Measurements from ENCODE around the gene COL18A1.

COL18A1 gene

DNA sequence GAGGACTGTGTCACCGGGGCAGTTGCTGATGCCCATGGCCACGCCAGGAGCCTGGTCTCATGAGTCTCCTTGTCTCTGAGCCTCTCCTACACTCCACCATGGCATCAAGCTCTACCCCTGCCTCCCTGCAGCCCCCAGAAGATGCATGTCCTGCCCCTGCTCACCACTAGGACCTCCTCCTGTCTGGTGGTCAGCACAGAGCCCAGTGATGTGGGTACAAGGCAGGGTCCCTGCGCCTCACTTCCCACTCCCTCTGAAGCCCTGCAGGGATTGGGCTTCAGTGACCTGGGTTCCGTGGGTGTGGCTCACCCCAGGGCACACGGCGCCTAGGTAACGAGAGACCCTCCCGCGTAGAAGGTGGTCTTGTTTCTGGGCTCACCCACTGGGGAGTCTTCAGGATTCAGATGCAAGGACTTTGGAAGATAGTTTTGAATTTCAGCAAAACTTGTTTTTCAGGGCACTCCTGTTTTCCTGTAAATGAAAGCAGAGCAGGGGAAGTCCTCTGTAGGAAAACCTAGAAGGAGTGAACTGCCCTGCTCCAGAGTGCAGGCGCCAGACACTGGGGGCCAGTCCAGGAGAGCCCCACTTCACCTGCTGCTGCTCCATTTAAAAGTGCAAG, 2.8 kb downstream of the COL18A1 start:
- Mint-ChIP-seq H3K36me3 (ENCODE audit: low read depth) (no peaks in the 10 kb centered on the region), H3K9me3 (no peaks in the 10 kb centered on the region), H3K27ac (no peak overlapping the region), H3K27me3 (peaks cover 55% of the 10 kb centered on the region), H3K4me3 (no peak overlapping the region), H3K4me1 (ENCODE audit: low read depth) (peaks cover 8% of the 10 kb centered on the region)
- intact Hi-C loops (cut with micrococcal nuclease), result no loop called here

DNA sequence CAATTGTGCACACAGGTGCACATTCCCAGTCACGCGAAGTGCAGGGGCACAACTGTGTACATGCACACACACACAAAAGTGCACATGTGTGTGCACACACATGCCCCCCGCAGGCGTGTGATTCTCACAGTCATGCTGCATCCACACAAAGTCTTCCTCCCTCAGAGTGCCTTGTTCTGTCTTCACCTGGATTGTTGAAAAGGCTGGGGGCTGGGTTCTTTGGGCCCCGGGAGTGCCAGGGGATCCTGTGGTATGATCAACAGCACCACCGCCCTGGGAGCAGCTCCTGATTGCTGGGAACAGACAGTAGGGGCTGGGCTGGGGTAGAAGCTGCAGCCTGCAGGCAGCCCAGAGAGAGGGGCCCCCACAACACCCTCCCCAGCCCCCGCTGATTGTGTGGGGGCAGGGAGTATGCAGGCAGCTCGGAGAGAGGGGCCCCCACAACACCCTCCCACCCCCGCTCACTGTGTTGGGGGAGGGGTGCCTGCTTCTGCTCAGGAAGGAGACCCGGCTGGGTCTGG, 3.4 kb downstream of the COL18A1 start:
- Mint-ChIP-seq H3K27me3 (peaks cover 49% of the 10 kb centered on the region), H3K4me3 (no peak overlapping the region)
- intact Hi-C loops (cut with micrococcal nuclease), result no loop called here

DNA sequence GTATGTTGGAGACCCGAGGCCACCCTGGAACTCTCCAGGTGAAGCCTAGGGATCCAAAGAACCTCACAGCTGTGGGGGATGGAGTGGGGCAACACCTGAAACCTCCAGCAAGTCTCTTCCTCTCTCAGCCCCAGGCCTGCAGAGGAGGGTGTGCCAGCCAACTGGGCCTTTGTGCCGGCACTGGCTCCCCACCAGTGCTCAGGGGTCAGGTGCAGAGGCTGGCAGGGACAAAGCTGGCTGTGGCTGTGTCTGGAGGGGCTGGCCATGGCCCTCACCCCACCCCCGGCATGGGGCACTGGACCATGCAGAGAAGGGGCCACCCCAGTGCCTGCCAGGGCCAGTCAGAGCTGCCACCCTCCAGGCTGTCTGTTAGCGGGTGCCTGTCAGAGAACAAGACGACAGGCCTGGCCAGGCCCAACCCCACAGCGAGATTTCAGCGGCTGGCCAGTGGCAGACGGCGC, 3.9 kb downstream of the COL18A1 start:
- H3K27ac Mint-ChIP-seq, result no peak overlapping the region
- intact Hi-C loops (cut with micrococcal nuclease), result no loop called here
- peaks cover 6% of the 10 kb centered on the region for H3K4me1 Mint-ChIP-seq (ENCODE audit: low read depth)
- no peak overlapping the region for H3K4me3 Mint-ChIP-seq
- H3K9me3 Mint-ChIP-seq, result no peaks in the 10 kb centered on the region
- H3K27me3 Mint-ChIP-seq, result peaks cover 44% of the 10 kb centered on the region
- no peaks in the 10 kb centered on the region for H3K36me3 Mint-ChIP-seq (ENCODE audit: low read depth)

More for the DNA sequence above, 3.4 kb downstream of the COL18A1 start:
- no peaks in the 10 kb centered on the region for H3K9me3 Mint-ChIP-seq
- H3K4me1 Mint-ChIP-seq (ENCODE audit: low read depth), result peaks cover 8% of the 10 kb centered on the region
- no peak overlapping the region for H3K27ac Mint-ChIP-seq
- no peaks in the 10 kb centered on the region for H3K36me3 Mint-ChIP-seq (ENCODE audit: low read depth)

DNA sequence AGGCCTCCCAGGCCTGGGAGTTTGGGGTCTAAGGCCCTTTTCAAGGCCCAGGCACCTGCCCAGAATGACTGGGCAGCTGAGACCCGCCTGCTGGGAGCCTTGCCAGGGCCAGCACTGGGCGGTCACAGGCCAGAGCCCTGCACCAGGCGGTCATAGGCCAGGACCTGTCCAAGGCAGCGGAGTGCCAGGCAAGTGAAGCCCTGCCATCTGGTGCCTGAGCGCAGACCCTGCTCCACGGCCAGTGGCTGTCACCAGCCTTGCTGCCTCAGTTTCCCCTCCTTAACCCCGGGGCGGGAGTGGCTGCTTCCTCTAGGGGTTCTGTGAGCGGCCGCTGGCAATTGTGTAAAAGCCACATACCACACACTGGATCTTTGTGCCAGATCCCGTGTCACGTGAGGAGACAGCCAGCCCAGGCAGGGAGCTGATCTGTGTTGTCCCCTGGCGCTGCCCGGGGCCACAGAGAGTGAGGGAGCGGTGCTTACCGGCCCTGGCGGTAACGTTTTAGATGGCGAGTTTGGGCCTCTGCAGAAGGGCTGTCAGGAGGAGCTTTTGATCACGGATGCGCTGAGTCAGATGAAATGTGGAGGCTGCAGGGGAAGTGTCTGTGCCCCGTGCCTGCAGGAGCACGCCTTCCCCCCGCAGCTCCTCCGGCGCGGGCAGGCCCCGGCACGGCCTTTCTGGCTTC, 4.6 kb downstream of the COL18A1 start:
- H3K36me3 Mint-ChIP-seq (ENCODE audit: low read depth), result no peaks in the 10 kb centered on the region
- H3K4me1 Mint-ChIP-seq (ENCODE audit: low read depth), result no peaks in the 10 kb centered on the region
- H3K27me3 Mint-ChIP-seq, result peaks cover 37% of the 10 kb centered on the region
- H3K9me3 Mint-ChIP-seq, result no peaks in the 10 kb centered on the region
- no peak overlapping the region for H3K27ac Mint-ChIP-seq
- intact Hi-C loops (cut with micrococcal nuclease), result no loop called here
- H3K4me3 Mint-ChIP-seq, result no peak overlapping the region

DNA sequence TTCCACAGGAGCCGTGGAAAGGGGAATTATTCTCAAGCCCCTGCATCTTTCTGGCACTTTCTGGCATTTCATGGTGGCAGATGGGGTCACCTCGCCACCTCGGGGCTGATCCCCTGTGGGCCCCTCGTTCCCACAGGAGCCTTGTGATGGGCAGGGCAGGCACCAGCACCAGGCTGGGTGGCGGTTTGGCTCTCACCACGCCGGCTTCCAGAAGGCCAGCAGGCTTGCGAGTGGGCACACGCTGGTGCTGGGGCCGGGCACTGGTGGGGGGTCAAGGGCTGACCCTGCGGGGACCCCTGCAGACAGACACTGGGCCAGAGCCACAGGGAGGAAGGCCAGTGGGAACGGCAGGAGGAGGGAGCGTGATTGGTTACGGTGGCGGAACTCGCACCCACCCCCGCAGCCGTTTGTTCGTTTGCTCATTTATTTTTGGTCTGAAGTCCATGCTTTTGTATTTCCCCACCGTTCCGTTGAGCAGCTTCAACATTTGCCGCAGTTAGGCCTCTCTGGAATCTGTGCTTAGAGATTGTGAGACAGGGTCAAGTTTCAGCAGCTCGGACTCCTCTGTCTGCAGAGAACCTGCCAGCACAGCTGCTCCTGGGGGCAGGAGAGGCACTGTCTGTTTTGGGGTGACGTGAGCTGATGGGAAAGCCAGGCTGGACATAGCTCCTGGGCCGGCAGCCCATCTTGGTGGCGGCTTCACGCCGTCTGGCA, 5.3 kb downstream of the COL18A1 start:
- Mint-ChIP-seq H3K36me3 (ENCODE audit: low read depth) (no peaks in the 10 kb centered on the region), H3K27me3 (peaks cover 36% of the 10 kb centered on the region), H3K27ac (no peak overlapping the region), H3K4me3 (no peak overlapping the region), H3K9me3 (no peaks in the 10 kb centered on the region), H3K4me1 (ENCODE audit: low read depth) (no peaks in the 10 kb centered on the region)
- intact Hi-C loops (cut with micrococcal nuclease), result no loop called here

DNA sequence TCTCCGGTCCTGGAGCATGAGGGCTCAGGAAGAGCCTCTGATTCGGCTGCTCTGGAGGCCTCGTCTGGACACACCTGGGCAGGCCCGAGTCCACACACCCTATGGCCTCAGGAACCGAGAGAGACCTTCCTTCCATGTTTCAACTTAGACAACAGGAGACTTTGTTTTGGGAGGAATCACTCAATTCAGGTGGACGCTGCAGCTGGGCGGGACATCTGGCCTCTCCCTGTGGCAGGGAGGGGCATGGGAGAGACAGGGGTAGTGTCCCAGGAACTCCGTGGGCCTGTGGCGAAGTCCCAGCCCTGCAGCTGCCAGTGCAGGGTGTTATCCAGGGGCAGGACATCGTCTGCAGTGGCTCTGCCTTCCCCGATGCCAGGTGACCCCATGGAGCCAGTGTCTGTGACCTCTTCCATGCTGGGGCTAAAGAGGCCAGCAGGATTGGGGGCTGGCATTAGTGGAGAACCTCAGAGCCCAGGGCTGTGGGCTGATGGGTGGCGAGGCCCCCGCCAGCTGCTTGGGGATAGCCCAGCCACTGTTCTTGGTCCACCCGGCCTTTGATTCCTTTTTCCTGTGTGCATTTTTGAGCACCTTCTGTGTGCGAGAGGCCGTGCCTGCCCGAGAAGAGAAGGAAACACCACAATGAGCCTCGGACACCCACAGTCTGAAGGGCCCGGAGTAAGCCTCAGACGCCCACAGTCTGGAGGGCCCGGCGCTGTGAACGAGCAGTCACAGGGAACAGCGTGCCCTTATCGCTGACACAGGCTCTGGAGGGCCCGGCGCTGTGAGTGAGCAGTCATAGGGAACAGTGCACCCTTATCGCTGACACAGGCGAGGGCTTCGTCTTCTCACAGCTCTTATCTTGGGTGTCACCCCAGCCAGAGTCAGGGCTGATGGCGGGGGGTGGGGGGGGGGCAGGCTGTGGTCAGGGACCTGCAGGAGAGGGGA, 6.2 kb downstream of the COL18A1 start:
- Mint-ChIP-seq H3K27ac (no peak overlapping the region), H3K36me3 (ENCODE audit: low read depth) (no peaks in the 10 kb centered on the region), H3K27me3 (peaks cover 33% of the 10 kb centered on the region), H3K4me1 (ENCODE audit: low read depth) (no peaks in the 10 kb centered on the region), H3K4me3 (no peak overlapping the region), H3K9me3 (no peaks in the 10 kb centered on the region)
- intact Hi-C loops (cut with micrococcal nuclease), result no loop called here

DNA sequence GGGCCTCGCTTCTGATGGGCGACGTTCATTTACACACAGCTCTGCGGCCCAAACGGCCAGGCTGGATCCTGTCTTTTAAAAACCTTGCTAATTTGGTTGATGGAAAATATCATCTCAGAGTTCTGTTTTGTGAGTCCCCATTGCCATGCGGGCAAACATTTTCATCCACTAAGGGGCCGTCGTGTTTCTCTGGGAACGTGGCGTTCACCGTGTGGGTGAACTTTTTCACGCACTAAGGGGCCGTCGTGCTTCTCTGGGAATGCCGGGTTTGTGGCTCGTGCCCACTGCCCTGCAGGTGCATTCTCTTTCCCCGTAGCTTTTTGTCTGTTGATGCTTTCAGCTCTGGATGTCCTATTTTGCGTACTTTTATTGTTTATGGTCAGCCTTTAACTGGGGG, 6.8 kb downstream of the COL18A1 start:
- intact Hi-C loops (cut with micrococcal nuclease), result no loop called here
- H3K27ac Mint-ChIP-seq, result no peak overlapping the region
- no peak overlapping the region for H3K4me3 Mint-ChIP-seq
- H3K4me1 Mint-ChIP-seq (ENCODE audit: low read depth), result no peaks in the 10 kb centered on the region
- no peaks in the 10 kb centered on the region for H3K9me3 Mint-ChIP-seq
- peaks cover 26% of the 10 kb centered on the region for H3K27me3 Mint-ChIP-seq
- no peaks in the 10 kb centered on the region for H3K36me3 Mint-ChIP-seq (ENCODE audit: low read depth)

DNA sequence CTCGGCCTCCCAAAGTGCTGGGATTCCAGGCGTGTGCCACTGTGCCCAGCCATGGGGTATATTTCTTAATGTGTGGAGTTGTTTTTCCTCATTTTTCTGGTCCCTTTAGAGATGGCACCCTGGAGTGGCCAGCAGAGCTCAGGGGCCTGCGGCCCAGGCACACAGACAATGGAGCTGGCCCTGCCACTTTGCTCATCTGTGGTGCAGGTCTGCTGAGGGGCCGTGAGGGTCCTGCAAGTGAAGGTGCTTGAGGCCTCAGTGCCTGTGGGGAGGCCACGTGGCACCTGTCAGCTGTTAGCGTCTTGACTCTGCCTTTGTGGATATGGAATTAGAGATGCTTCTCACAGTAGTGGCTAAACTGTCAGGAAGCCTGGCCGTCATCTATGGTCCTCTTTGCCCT, 7.5 kb downstream of the COL18A1 start:
- Mint-ChIP-seq H3K27ac (no peak overlapping the region), H3K36me3 (ENCODE audit: low read depth) (no peaks in the 10 kb centered on the region), H3K4me1 (ENCODE audit: low read depth) (no peaks in the 10 kb centered on the region), H3K9me3 (no peaks in the 10 kb centered on the region), H3K27me3 (peaks cover 22% of the 10 kb centered on the region), H3K4me3 (no peak overlapping the region)
- intact Hi-C loops (cut with micrococcal nuclease), result no loop called here

DNA sequence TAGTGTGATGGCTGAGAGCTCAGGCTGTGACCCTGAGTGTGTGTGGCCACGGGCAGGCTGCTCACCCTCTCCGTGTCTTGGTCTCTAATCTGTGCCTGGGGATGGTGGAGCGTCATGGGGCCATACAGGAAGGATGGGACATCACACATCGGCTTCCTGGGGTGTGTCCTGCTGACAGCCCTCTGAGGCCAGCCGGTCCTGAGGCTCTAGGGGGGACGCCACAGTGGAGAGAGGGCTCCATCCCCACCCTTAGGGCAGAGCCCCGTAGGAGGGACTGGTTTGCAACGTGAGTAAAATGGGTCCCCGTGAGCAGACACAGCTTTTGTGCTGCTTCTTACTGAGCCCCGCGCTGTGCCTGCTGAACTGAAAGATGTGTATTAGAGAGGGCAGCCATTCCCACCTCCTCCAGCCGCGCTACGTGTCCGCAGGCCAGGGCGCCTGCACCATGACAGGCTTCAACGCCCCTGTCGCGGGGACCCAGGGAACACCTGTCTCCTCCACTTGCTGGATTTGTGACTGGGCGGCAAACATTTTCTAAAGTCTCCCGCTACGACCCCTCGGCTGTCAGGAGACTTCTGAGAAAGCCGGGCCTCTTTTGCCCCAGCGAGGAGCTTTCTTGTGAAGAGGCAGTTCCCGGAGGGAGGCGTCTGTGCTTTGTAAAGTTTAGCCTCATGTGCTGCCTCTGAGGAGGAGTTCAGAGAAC, 8.1 kb downstream of the COL18A1 start:
- no peaks in the 10 kb centered on the region for H3K4me1 Mint-ChIP-seq (ENCODE audit: low read depth)
- no peak overlapping the region for H3K27ac Mint-ChIP-seq
- no peaks in the 10 kb centered on the region for H3K36me3 Mint-ChIP-seq (ENCODE audit: low read depth)
- intact Hi-C loops (cut with micrococcal nuclease), result no loop called here
- H3K9me3 Mint-ChIP-seq, result no peaks in the 10 kb centered on the region
- H3K27me3 Mint-ChIP-seq, result peaks cover 18% of the 10 kb centered on the region
- H3K4me3 Mint-ChIP-seq, result no peak overlapping the region

DNA sequence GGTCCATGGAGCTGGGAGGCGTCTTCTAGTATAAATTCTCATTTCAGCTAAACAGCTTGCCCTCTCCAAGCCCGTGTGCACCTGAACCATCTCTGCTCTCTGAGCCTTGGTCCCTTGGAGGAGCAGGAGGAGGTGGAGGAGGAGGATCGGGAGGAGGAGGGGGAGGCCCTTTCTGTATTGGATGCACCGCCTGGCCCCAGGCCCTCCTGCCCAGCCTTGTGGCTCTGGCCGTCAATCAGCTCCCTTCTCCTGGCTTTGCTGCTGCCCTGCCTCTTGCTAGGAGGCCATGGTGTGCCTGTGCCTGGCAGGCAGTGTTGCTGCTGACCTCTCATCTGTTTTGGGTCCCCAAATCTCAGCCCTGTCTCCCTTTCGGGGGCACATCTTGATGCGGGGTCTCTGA, 9.0 kb downstream of the COL18A1 start:
- no peak overlapping the region for H3K27ac Mint-ChIP-seq

DNA sequence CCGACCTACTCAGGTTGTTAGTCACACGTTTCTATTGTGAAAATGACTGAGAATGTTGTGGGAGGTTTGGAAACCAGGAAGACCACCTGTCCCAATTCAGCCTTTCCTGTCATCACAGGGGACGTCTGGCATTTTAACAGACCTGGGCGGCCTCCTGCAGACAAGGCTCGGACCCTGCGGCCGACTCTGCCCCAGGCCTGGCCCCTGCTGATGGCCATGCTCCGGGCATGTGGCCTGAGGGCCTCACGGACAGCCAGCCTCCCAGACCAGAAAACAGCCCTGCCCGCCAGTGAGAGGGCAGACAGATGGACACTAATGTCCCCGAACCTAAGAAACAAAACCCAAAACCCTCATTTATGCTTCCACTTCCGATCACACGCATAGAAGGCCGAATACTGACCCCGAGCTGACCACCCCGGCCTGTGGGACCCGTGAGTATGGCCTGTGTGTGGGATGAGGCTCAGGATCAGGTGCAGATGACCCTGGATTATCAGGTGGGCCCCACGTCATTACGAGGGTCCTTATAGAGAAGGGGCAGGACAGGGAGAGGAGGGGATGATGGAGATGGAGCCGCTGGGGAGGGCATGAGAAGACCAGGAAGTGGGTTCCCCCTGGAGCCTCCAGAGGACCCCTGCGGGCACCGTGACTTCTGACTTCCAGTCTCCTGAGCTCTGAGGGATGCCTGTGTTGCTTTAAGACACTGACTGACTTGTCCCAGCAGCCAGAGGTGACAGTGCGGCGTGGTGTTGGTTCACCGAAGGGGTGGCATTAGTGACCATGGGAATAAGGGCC, 9.6 kb downstream of the COL18A1 start:
- Mint-ChIP-seq H3K36me3 (ENCODE audit: low read depth) (no peaks in the 10 kb centered on the region), H3K27me3 (peaks cover 7% of the 10 kb centered on the region), H3K9me3 (no peaks in the 10 kb centered on the region), H3K27ac (no peak overlapping the region), H3K4me1 (ENCODE audit: low read depth) (no peaks in the 10 kb centered on the region), H3K4me3 (no peak overlapping the region)
- intact Hi-C loops (cut with micrococcal nuclease), result no loop called here

More for the DNA sequence above, 9.0 kb downstream of the COL18A1 start:
- no peaks in the 10 kb centered on the region for H3K4me1 Mint-ChIP-seq (ENCODE audit: low read depth)
- peaks cover 9% of the 10 kb centered on the region for H3K27me3 Mint-ChIP-seq
- H3K4me3 Mint-ChIP-seq, result no peak overlapping the region
- intact Hi-C loops (cut with micrococcal nuclease), result no loop called here
- no peaks in the 10 kb centered on the region for H3K9me3 Mint-ChIP-seq
- H3K36me3 Mint-ChIP-seq (ENCODE audit: low read depth), result no peaks in the 10 kb centered on the region

DNA sequence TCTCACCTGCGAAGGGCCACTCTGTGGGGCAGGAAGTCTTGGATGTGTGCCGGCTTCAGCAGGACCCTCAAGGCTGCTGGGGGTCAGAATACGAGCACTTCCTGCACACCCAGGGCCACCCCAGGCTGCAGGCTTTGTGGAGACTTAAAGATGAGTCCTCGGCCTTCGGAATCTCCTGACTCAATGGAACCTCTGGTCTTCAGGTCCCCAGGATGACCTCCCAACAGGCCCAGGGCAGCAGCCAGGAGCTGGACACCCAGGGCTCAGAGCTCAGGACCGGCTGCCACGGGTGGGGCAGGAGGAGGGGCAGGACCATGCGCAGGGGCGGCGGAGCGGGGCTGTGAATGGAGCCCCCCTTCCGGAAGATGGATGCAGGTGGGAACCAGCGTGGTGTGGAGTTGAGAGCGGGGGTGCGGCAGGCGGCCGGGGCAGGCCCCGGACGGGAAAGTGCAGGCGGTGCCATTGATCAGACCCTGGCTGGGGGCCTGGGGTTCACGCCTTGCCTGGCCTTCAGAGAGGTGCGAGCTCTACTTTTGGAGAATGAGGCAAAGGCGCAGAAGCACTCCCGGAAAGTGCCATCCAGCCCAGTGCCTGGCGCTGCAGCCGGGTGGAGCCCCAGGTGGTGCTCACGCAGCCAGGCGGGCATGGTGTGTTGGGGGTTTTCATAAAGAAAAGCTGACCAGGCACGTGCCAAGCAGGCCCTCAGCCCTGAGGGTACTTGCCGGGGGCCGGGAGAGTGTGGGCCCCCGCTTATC, 10.4 kb downstream of the COL18A1 start:
- Mint-ChIP-seq H3K4me3 (no peak overlapping the region), H3K4me1 (ENCODE audit: low read depth) (no peaks in the 10 kb centered on the region), H3K36me3 (ENCODE audit: low read depth) (no peaks in the 10 kb centered on the region), H3K27me3 (peaks cover 5% of the 10 kb centered on the region), H3K9me3 (no peaks in the 10 kb centered on the region), H3K27ac (no peak overlapping the region)
- intact Hi-C loops (cut with micrococcal nuclease), result no loop called here

Data from dendritic cell treated with granulocyte-macrophage colony-stimulating factor and Interleukin-4, amounts not matched to agents 40 ng/mL and 50 ng/mL, for 4 days (primary cell).